Esophagus squamous epithelium (tissue), 5 donors: Measurements from ENCODE around the gene ARF3. TPM values are rescaled to one million over a fixed set of nuclear protein-coding genes. Genes with fewer than 3 reads are reported as not detected.
A peak's percentile ranks its signal among the peaks of the same experiment; 100 is the strongest.

Experiments used
- DNase-seq: peaks from one replicate; lab custom pipeline; 2025; lab: John Stamatoyannopoulos, UW
- H3K27ac ChIP-seq, 4 donors: fragments of 200-600 bp; sonication (generic); one replicate each; pipeline ENCODE4 v1.5.1; 2016 to 2019; ENCODE audit warnings: mild to moderate bottlenecking in 1 of 4
- H3K27me3 ChIP-seq, 4 donors: fragments of 200-600 bp; sonication (generic); 1 replicate in 3 of 4; 2 replicates in 1 of 4; pipeline versions ENCODE4 v1.5.1 to v1.6.0; 2017 to 2021; ENCODE audit warnings: antibody characterized with exemption in 1 of 4
- H3K36me3 ChIP-seq, 3 donors: fragments of 200-600 bp; sonication (generic); one replicate each; pipeline ENCODE4 v1.5.1; 2016 to 2019
- H3K4me1 ChIP-seq, 3 donors: fragments of 200-600 bp; sonication (generic); one replicate each; pipeline ENCODE4 v1.5.1; 2017 to 2019
- H3K4me3 ChIP-seq, 4 donors: fragments of 200-600 bp; sonication (generic); 1 replicate in 3 of 4; 2 replicates in 1 of 4; pipeline ENCODE4 v1.5.1; 2016 to 2019; ENCODE audit warnings: mild to moderate bottlenecking in 2 of 4, moderate library complexity in 1 of 4
- H3K9me3 ChIP-seq, 3 donors: fragments of 200-600 bp; sonication (generic); one replicate each; pipeline ENCODE4 v1.5.1; 2016 to 2019
- POLR2A ChIP-seq, 4 donors: fragments of 450-650 bp; IDR thresholded peaks; one replicate each; pipeline ENCODE4 v1.6.1; 2017; ENCODE audit warnings: antibody characterized with exemption in 4 of 4, mild to moderate bottlenecking in 4 of 4, moderate library complexity in 3 of 4
- WGBS, 2 donors: methylation state at CpG; one replicate each; pipeline ENCODE4 v1.1.5; 2018; 5-methylcytosine and 5-hydroxymethylcytosine counted together
- intact Hi-C: fragments of 100-400 bp; cut with DNase I; formaldehyde crosslinking; loops from one replicate; pipeline ENCODE4 v1.15.0; 2022
- total RNA-seq, 4 donors: library from RNA; depleted of rRNA; stranded (reverse); fragments of >200 nt; gene quantifications; one replicate each; pipeline ENCODE4 v1.1.0, GENCODE V29; 2016
- TF ChIP-seq, protein P1 (sequence below), 6 experiments: fragments of 450-650 bp in 4 of 6; fragments of 200-600 bp in 2 of 6; sonication (generic) in 2 of 6; IDR thresholded peaks; one replicate each; pipeline ENCODE4 v1.5.1; 2016 to 2019; ENCODE audit warnings: antibody characterized with exemption in 6 of 6, mild to moderate bottlenecking in 4 of 6, moderate library complexity in 4 of 6
- donor health status: DM: yes; HTN: yes; CAD: no.

The ARF3 gene
- total RNA-seq, 4 donors from 2014 or later: 52.2 to 76.2 (median 61.6) TPM

DNA sequence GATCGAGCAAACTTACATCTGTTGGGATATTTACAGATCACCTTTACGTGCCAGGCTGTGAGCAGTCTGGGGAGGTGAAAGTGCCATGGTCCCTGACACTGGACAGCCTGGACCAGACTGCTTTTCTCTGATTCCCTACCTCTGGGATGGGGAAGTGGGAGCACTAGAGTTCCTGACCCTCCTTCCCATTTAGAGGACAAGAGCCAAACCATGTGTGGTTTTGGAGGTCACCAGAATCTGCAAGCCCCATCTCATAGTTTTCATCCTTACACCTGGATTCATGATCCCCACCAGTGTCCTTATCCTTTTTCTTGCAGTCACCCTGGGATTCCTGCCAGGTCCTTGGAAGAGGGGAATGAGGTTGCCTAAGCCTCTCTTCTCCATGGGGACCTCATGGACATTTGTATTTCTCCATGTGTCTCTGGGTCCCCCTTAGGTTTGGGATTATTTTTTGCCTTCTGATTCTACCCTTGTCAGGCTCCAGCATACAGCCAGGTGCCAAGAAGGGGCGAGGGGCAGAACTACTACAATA lies 15.7 kb upstream of the ARF3 start:
- intact Hi-C loops: no loop called here
- no peak overlapping the region for H3K4me3 ChIP-seq
- 60% methylated on average over 2 of the region's 3 CpGs; no CpG with 5 or more reads in 1 of the 2 donors for WGBS, 2 donors
- H3K4me1 ChIP-seq: peaks cover 30 to 56% (median 36%) of the 10 kb centered on the region in 3 donors
- no peaks in the 10 kb centered on the region for H3K9me3 ChIP-seq
- peaks cover 0 to 92% (median 26%) of the 10 kb centered on the region in 4 donors for H3K27me3 ChIP-seq
- H3K27ac ChIP-seq: peak overlapping the region in 1 of 4 donors; percentile 49
- no peak for TF ChIP-seq POLR2A (IDR thresholded peaks at IDR 0.05)
- TF ChIP-seq, protein P1, sequence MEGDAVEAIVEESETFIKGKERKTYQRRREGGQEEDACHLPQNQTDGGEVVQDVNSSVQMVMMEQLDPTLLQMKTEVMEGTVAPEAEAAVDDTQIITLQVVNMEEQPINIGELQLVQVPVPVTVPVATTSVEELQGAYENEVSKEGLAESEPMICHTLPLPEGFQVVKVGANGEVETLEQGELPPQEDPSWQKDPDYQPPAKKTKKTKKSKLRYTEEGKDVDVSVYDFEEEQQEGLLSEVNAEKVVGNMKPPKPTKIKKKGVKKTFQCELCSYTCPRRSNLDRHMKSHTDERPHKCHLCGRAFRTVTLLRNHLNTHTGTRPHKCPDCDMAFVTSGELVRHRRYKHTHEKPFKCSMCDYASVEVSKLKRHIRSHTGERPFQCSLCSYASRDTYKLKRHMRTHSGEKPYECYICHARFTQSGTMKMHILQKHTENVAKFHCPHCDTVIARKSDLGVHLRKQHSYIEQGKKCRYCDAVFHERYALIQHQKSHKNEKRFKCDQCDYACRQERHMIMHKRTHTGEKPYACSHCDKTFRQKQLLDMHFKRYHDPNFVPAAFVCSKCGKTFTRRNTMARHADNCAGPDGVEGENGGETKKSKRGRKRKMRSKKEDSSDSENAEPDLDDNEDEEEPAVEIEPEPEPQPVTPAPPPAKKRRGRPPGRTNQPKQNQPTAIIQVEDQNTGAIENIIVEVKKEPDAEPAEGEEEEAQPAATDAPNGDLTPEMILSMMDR (IDR thresholded peaks at IDR 0.05): no peak
- H3K36me3 ChIP-seq: no peaks in the 10 kb centered on the region
- no peak for DNase-seq

GRCh38 chr12:48972213-48972951 lies 15.1 kb upstream of the ARF3 start:
- no peak overlapping the region for H3K27ac ChIP-seq
- TF ChIP-seq POLR2A (IDR thresholded peaks at IDR 0.05): no peak
- peaks cover 26 to 51% (median 31%) of the 10 kb centered on the region in 3 donors for H3K4me1 ChIP-seq
- no peaks in the 10 kb centered on the region for H3K9me3 ChIP-seq
- WGBS, 2 donors: 3 to 10% methylated on average over 6 to 11 of the region's 23 CpGs
- H3K27me3 ChIP-seq: peaks cover 0 to 86% (median 22%) of the 10 kb centered on the region in 4 donors
- no peak overlapping the region for H3K4me3 ChIP-seq
- intact Hi-C loops: no loop called here
- DNase-seq: no peak
- H3K36me3 ChIP-seq: no peaks in the 10 kb centered on the region

DNA sequence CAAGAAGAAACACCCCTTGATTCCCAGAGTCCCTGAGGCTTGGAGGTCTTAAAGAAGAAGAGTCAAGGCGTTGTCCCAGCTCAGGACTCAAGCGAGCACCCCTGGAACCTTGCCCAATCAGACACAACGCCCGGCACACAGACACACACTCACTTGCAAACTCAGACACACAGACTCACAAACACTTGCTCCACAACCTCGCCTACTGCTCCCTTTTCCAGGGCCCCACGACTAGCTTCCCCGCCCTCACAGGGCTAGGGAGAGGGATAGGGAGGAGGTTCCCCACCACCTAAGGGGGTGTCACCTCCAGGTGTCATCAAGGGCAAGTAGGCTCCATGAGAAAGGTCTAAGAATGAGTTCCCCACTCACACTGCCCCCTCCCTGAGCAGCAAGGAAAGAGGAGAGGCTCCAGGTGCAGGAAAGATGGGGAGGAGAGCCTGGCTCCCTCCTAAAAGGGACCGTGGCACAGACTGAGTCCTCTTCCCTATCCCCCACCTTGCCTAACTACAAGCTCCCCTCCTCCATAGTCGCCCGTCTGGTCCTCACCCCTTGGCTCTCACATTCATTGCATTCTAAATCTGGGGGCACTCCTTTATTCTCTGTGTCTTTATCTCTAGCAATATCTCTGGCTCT lies 13.5 kb upstream of the ARF3 start:
- 17 to 19% methylated on average over 8 of the region's 10 CpGs for WGBS, 2 donors
- Histone ChIP-seq H3K4me3 (peak overlapping the region in 3 of 4 donors; percentile 38 to 63 (median 40)), H3K27ac (no peak overlapping the region), H3K36me3 (no peaks in the 10 kb centered on the region), H3K27me3 (peaks cover 0 to 70% (median 21%) of the 10 kb centered on the region in 4 donors), H3K9me3 (no peaks in the 10 kb centered on the region), H3K4me1 (peaks cover 26 to 51% (median 31%) of the 10 kb centered on the region in 3 donors)
- TF ChIP-seq, protein P1 (IDR thresholded peaks at IDR 0.05): no peak
- TF ChIP-seq POLR2A (IDR thresholded peaks at IDR 0.05): no peak
- intact Hi-C loops: no loop called here
- no peak for DNase-seq

GRCh38 chr12:48969833-48970701 lies 12.8 kb upstream of the ARF3 start:
- Histone ChIP-seq H3K27me3 (peaks cover 0 to 63% (median 21%) of the 10 kb centered on the region in 4 donors), H3K27ac (peak overlapping the region in 1 of 4 donors; percentile 14), H3K36me3 (no peaks in the 10 kb centered on the region), H3K9me3 (no peaks in the 10 kb centered on the region), H3K4me3 (peak overlapping the region in 3 of 4 donors; percentile 20 to 63 (median 31)), H3K4me1 (peaks cover 26 to 51% (median 31%) of the 10 kb centered on the region in 3 donors)
- 28 to 35% methylated on average over 4 to 7 of the region's 77 CpGs for WGBS, 2 donors
- intact Hi-C loops: no loop called here
- no peak for DNase-seq
- TF ChIP-seq POLR2A (IDR thresholded peaks at IDR 0.05): no peak
- TF ChIP-seq, protein P1 (IDR thresholded peaks at IDR 0.05): no peak

DNA sequence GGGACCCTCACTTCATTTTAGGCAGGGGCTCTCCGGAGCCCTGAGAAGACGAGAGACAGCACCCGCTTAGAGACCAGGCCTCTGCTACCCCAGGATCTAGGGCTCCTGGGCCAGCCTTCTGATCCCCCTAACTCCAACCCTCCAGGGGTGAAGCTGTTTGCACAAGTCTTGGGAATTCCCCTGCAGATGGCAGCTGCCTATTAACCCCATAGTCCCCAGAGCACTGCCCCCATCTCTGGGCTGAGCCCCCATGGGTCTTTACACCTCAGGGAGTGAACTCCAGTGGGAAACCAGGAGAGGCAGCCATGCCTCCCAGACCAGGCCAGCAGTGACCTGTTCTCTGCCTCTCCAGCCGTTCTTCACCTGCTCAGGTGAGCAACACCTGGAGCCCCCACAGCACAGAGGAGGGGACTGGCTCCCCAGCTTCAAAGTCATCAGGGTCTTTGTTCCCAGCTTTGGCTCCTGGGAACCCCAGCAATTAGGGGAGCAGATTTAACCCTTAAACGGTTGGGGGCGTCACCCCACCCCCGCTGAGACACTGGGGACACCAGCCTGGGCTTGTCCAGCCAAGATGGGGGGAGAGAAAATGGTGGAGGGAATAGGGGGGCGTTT lies 12.0 kb upstream of the ARF3 start:
- no peaks in the 10 kb centered on the region for H3K9me3 ChIP-seq
- DNase-seq: no peak
- H3K27ac ChIP-seq: no peak overlapping the region
- peaks cover 26 to 51% (median 31%) of the 10 kb centered on the region in 3 donors for H3K4me1 ChIP-seq
- intact Hi-C loops: no loop called here
- peaks cover 0 to 55% (median 21%) of the 10 kb centered on the region in 4 donors for H3K27me3 ChIP-seq
- 33% methylated on average over 4 of the region's 8 CpGs; no CpG with 5 or more reads in 1 of the 2 donors for WGBS, 2 donors
- no peaks in the 10 kb centered on the region for H3K36me3 ChIP-seq
- peak overlapping the region in 1 of 4 donors; percentile 63 for H3K4me3 ChIP-seq
- TF ChIP-seq POLR2A (IDR thresholded peaks at IDR 0.05): no peak
- TF ChIP-seq, protein P1 (IDR thresholded peaks at IDR 0.05): no peak
